Right lung (tissue), 5 donors: ENCODE data around the gene CELSR1. TPM values are rescaled to one million over a fixed set of nuclear protein-coding genes. Genes with fewer than 3 reads are reported as not detected.
"Not testable (repeated sequence)": the region's sequence is repeated elsewhere in the genome, so short reads cannot be mapped to it uniquely, and the experiment has no call there.

Experiments
- DNase-seq, 2 donors: peaks; one replicate each; pipeline ENCODE4 v3.0.0-alpha.2; 2013
- polyA plus RNA-seq, 5 donors: library from polyadenylated mRNA; unstranded; fragments of 120-200 nt; gene quantifications; one replicate each; pipeline versions ENCODE4 v1.2.1 to v1.2.3, GENCODE V29; 2013; ENCODE audit warnings: inconsistent platforms in 1 of 5, low replicate concordance in 1 of 5; ENCODE audit not compliant: insufficient read length in 5 of 5, insufficient read depth in 1 of 5

The CELSR1 gene
- polyA plus RNA-seq, 5 donors: 22.6 to 40.5 (median 26.4) TPM

- no peak for DNase-seq
These were observed 205.9 kb downstream of the CELSR1 start for GRCh38 chr22:46331496-46331895.

GRCh38 chr22:46330426-46330825 is 207.0 kb downstream of the CELSR1 start:
- DNase-seq: no peak

GRCh38 chr22:46329616-46330015 is 207.8 kb downstream of the CELSR1 start:
- DNase-seq: no peak

- no peak for DNase-seq
These were observed 208.6 kb downstream of the CELSR1 start for GRCh38 chr22:46328797-46329196.

- DNase-seq: no peak
These were observed 209.5 kb downstream of the CELSR1 start for GRCh38 chr22:46327691-46328465.

- no peak for DNase-seq
These were observed 211.2 kb downstream of the CELSR1 start for GRCh38 chr22:46326066-46326680.

GRCh38 chr22:46323162-46323561 is 214.3 kb downstream of the CELSR1 start:
- no peak for DNase-seq

- no peak for DNase-seq
These were observed 214.7 kb downstream of the CELSR1 start for GRCh38 chr22:46322711-46323110.

- DNase-seq: no peak
These were observed 216.6 kb downstream of the CELSR1 start for GRCh38 chr22:46320716-46321386.

- DNase-seq: no peak
These were observed 217.2 kb downstream of the CELSR1 start for GRCh38 chr22:46320166-46320710.

- no peak for DNase-seq
These were observed 218.1 kb downstream of the CELSR1 start for GRCh38 chr22:46319319-46319718.

GRCh38 chr22:46318576-46318975 is 218.8 kb downstream of the CELSR1 start:
- DNase-seq: no peak

- no peak for DNase-seq
These were observed 219.8 kb downstream of the CELSR1 start for GRCh38 chr22:46317646-46318045.

GRCh38 chr22:46315976-46316375 is 221.4 kb downstream of the CELSR1 start:
- no peak for DNase-seq

- DNase-seq: not testable (repeated sequence)
These were observed 224.6 kb downstream of the CELSR1 start for GRCh38 chr22:46312848-46313247.

GRCh38 chr22:46312056-46312455 is 225.4 kb downstream of the CELSR1 start:
- no peak for DNase-seq

Other genes starting within 250 kb of the CELSR1 start
- gene GTSE1, start 240.8 kb downstream of the CELSR1 start, polyA plus RNA-seq: 10 to 100 TPM; 11.9 to 30.5 (median 16.3) TPM
- gene TRMU, start 201.9 kb downstream of the CELSR1 start, polyA plus RNA-seq: 10 to 100 TPM; 37.6 to 51.9 (median 43.9) TPM
- 10 to 100 TPM; 30.0 to 43.8 (median 41.7) TPM for gene GRAMD4, start 82.8 kb upstream of the CELSR1 start, polyA plus RNA-seq
- gene CERK, start 200.6 kb upstream of the CELSR1 start, polyA plus RNA-seq: 10 to 100 TPM; 37.3 to 41.6 (median 40.1) TPM
- gene TBC1D22A, start 225.0 kb upstream of the CELSR1 start, polyA plus RNA-seq: 10 to 100 TPM; 13.9 to 17.6 (median 16.2) TPM